Measurements from ENCODE around the gene VAMP3.

The VAMP3 gene

GRCh38 chr1:7754234-7754633 is 16.9 kb upstream of the VAMP3 start:
- Histone ChIP-seq H3K27me3 (ENCODE audit: insufficient read depth, low read depth) (no peaks in the 10 kb centered on the region), H3K4me1 (ENCODE audit: low read depth, poor library complexity, severe bottlenecking) (no peaks in the 10 kb centered on the region), H3K4me2 (no peak overlapping the region), H2AFZ (ENCODE audit: low read depth) (no peak overlapping the region), H3K79me2 (ENCODE audit: insufficient read depth, low read depth) (no peaks in the 10 kb centered on the region), H4K20me1 (ENCODE audit: insufficient read depth) (no peaks in the 10 kb centered on the region), H3K9ac (no peak overlapping the region), H3K4me3 (IDR thresholded peaks at IDR 0.05; ENCODE audit: insufficient read depth, low read depth, low read length) (no peak overlapping the region), H3K27ac (no peak overlapping the region), H3K36me3 (ENCODE audit: insufficient read depth) (no peaks in the 10 kb centered on the region)
- TF ChIP-seq CTCF (conservative IDR thresholded peaks at IDR 0.05; ENCODE audit: low read depth, low read length) = no peak

DNA sequence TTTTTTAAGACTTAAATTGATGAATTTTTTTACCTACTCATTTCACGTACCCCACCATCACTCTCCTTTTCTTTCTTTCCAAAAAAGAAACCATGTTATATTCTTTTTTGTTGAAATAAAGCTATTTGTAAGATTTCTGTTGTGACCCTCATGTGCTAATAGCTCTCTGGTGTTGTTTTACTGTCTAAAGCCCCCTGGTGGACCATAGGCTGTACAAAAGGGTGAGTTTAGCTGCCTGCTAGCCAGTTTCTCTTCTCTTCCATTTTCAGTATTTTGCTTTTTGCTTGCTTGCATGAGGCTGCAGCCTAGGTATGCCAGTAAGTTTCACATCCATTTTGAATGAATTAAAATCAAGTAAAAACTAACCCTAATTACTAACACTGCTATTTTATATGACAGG is 15.6 kb upstream of the VAMP3 start:
- H3K36me3 ChIP-seq (ENCODE audit: insufficient read depth) = no peaks in the 10 kb centered on the region
- no peaks in the 10 kb centered on the region for H3K79me2 ChIP-seq (ENCODE audit: insufficient read depth, low read depth)
- no peaks in the 10 kb centered on the region for H4K20me1 ChIP-seq (ENCODE audit: insufficient read depth)
- no peak overlapping the region for H3K4me3 ChIP-seq (IDR thresholded peaks at IDR 0.05; ENCODE audit: insufficient read depth, low read depth, low read length)
- H3K4me2 ChIP-seq = no peak overlapping the region
- H3K9ac ChIP-seq = no peak overlapping the region
- H3K27ac ChIP-seq = no peak overlapping the region
- no peaks in the 10 kb centered on the region for H3K4me1 ChIP-seq (ENCODE audit: low read depth, poor library complexity, severe bottlenecking)
- no peak overlapping the region for H2AFZ ChIP-seq (ENCODE audit: low read depth)
- no peak; the same call in 1 of the 2 replicates for TF ChIP-seq CTCF (conservative IDR thresholded peaks at IDR 0.05; ENCODE audit: low read depth, low read length)
- no peaks in the 10 kb centered on the region for H3K27me3 ChIP-seq (ENCODE audit: insufficient read depth, low read depth)

- Histone ChIP-seq H3K27me3 (ENCODE audit: insufficient read depth, low read depth) (no peaks in the 10 kb centered on the region), H3K4me2 (no peak overlapping the region), H3K27ac (no peak overlapping the region), H3K4me3 (IDR thresholded peaks at IDR 0.05; ENCODE audit: insufficient read depth, low read depth, low read length) (no peak overlapping the region), H3K9ac (no peak overlapping the region), H2AFZ (ENCODE audit: low read depth) (no peak overlapping the region), H4K20me1 (ENCODE audit: insufficient read depth) (no peaks in the 10 kb centered on the region), H3K79me2 (ENCODE audit: insufficient read depth, low read depth) (no peaks in the 10 kb centered on the region), H3K4me1 (ENCODE audit: low read depth, poor library complexity, severe bottlenecking) (no peaks in the 10 kb centered on the region), H3K36me3 (ENCODE audit: insufficient read depth) (no peaks in the 10 kb centered on the region)
- no peak for TF ChIP-seq CTCF (conservative IDR thresholded peaks at IDR 0.05; ENCODE audit: low read depth, low read length)
Measured at GRCh38 chr1:7760245-7760644, 10.9 kb upstream of the VAMP3 start.

GRCh38 chr1:7761103-7761502 is 10.0 kb upstream of the VAMP3 start:
- Histone ChIP-seq H3K4me2 (no peak overlapping the region), H3K9ac (no peak overlapping the region), H3K27me3 (ENCODE audit: insufficient read depth, low read depth) (no peaks in the 10 kb centered on the region), H3K4me1 (ENCODE audit: low read depth, poor library complexity, severe bottlenecking) (no peaks in the 10 kb centered on the region), H3K27ac (no peak overlapping the region), H3K4me3 (IDR thresholded peaks at IDR 0.05; ENCODE audit: insufficient read depth, low read depth, low read length) (no peak overlapping the region), H3K36me3 (ENCODE audit: insufficient read depth) (no peaks in the 10 kb centered on the region), H4K20me1 (ENCODE audit: insufficient read depth) (no peaks in the 10 kb centered on the region), H2AFZ (ENCODE audit: low read depth) (no peak overlapping the region), H3K79me2 (ENCODE audit: insufficient read depth, low read depth) (no peaks in the 10 kb centered on the region)
- no peak for TF ChIP-seq CTCF (conservative IDR thresholded peaks at IDR 0.05; ENCODE audit: low read depth, low read length)
